DOHH2 (cell line): ENCODE results near the gene CLK2.

Experiments used
- CTCF ChIP-seq: fragments of 200-600 bp; sonication (generic); IDR thresholded peaks from one replicate; pipeline ENCODE4 v1.5.1; 2014; ENCODE audit warnings: antibody characterized with exemption, mild to moderate bottlenecking, low read depth, low read length; ENCODE audit not compliant: poor library complexity, severe bottlenecking
- EZH2phosphoT487 ChIP-seq: fragments of 200-600 bp; sonication (generic); IDR thresholded peaks from 2 replicates; pipeline ENCODE4 v1.6.1; 2017; ENCODE audit warnings: borderline replicate concordance, mild to moderate bottlenecking, antibody characterized with exemption, low read length, moderate library complexity, mixed read lengths

- no peak for TF ChIP-seq CTCF
- TF ChIP-seq EZH2phosphoT487, result no peak
These were observed 14.8 kb upstream of the CLK2 start for GRCh38 chr1:155287987-155288543.
